Measurements from ENCODE around the gene IMPACT. TPM values are rescaled to one million over a fixed set of nuclear protein-coding genes. Genes with fewer than 3 reads are reported as not detected.
A peak's percentile ranks its signal among the peaks of the same experiment; 100 is the strongest.

Gene IMPACT
- total RNA-seq, 1 donor from 2014 or later = 60.6 TPM

- Mint-ChIP-seq H3K27ac (ENCODE audit: unreplicated experiment) (no peak overlapping the region), H3K27me3 (ENCODE audit: low read depth) (peaks cover 2% of the 10 kb centered on the region), H3K4me1 (ENCODE audit: low read depth) (peaks cover 8% of the 10 kb centered on the region), H3K36me3 (ENCODE audit: low read depth) (no peaks in the 10 kb centered on the region), H3K4me3 (ENCODE audit: unreplicated experiment) (no peak overlapping the region), H3K9me3 (ENCODE audit: low read depth) (peaks cover 5% of the 10 kb centered on the region)
- DNase-seq (ENCODE audit: low spot score) = no peak
- TF ChIP-seq, protein P1, sequence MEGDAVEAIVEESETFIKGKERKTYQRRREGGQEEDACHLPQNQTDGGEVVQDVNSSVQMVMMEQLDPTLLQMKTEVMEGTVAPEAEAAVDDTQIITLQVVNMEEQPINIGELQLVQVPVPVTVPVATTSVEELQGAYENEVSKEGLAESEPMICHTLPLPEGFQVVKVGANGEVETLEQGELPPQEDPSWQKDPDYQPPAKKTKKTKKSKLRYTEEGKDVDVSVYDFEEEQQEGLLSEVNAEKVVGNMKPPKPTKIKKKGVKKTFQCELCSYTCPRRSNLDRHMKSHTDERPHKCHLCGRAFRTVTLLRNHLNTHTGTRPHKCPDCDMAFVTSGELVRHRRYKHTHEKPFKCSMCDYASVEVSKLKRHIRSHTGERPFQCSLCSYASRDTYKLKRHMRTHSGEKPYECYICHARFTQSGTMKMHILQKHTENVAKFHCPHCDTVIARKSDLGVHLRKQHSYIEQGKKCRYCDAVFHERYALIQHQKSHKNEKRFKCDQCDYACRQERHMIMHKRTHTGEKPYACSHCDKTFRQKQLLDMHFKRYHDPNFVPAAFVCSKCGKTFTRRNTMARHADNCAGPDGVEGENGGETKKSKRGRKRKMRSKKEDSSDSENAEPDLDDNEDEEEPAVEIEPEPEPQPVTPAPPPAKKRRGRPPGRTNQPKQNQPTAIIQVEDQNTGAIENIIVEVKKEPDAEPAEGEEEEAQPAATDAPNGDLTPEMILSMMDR (IDR thresholded peaks at IDR 0.05) = no peak
Measured at GRCh38 chr18:24494586-24494985, 68.1 kb downstream of the IMPACT start.

DNA sequence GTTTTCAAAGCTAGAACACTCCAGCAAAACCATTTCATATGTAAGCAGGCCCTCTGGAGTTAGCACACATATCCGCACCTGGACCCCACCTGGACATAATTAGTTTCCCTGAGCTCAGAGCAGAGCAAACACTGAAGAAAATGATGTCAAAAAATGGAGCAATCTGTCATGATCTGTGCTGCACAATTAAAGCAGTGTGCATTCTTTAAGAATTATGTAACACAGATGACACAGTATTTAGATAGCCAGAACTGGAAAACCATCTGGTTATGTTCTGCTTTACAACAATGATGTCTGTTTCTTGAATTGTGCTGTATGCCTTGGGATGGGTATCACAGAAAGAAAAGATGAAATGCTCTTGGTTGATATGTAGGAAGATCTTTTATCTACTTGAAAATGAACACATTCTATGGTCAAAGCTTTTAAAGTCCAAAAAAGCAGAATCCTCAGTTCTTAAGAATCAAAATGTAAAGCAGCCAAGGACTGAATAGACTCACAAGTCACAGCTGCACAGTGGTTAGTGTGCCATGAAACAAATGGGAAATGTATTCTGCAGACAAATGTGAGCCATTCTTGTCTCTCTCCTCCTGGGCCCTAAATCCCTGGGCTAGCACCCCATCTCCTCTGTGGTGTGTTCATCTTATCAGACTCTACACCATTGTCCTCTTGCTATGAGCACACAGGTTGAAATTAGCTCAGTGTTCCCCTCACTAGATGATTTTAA, 70.7 kb downstream of the IMPACT start:
- no peak overlapping the region for H3K27ac Mint-ChIP-seq (ENCODE audit: unreplicated experiment)
- H3K36me3 Mint-ChIP-seq (ENCODE audit: low read depth) = peaks cover 3% of the 10 kb centered on the region
- peaks cover 13% of the 10 kb centered on the region for H3K4me1 Mint-ChIP-seq (ENCODE audit: low read depth)
- H3K4me3 Mint-ChIP-seq (ENCODE audit: unreplicated experiment) = no peak overlapping the region
- peaks cover 5% of the 10 kb centered on the region for H3K27me3 Mint-ChIP-seq (ENCODE audit: low read depth)
- peaks cover 8% of the 10 kb centered on the region for H3K9me3 Mint-ChIP-seq (ENCODE audit: low read depth)
- no peak for DNase-seq (ENCODE audit: low spot score)
- TF ChIP-seq, protein P1 (IDR thresholded peaks at IDR 0.05) = no peak

- no peak overlapping the region for H3K4me3 Mint-ChIP-seq (ENCODE audit: unreplicated experiment)
- peaks cover 3% of the 10 kb centered on the region for H3K9me3 Mint-ChIP-seq (ENCODE audit: low read depth)
- peaks cover 13% of the 10 kb centered on the region for H3K4me1 Mint-ChIP-seq (ENCODE audit: low read depth)
- TF ChIP-seq, protein P1 (IDR thresholded peaks at IDR 0.05) = no peak
- DNase-seq (ENCODE audit: low spot score) = no peak
- H3K27me3 Mint-ChIP-seq (ENCODE audit: low read depth) = peaks cover 5% of the 10 kb centered on the region
- peak overlapping the region; percentile 46 for H3K27ac Mint-ChIP-seq (ENCODE audit: unreplicated experiment)
- peaks cover 3% of the 10 kb centered on the region for H3K36me3 Mint-ChIP-seq (ENCODE audit: low read depth)
Measured at GRCh38 chr18:24499814-24500213, 73.3 kb downstream of the IMPACT start.

DNA sequence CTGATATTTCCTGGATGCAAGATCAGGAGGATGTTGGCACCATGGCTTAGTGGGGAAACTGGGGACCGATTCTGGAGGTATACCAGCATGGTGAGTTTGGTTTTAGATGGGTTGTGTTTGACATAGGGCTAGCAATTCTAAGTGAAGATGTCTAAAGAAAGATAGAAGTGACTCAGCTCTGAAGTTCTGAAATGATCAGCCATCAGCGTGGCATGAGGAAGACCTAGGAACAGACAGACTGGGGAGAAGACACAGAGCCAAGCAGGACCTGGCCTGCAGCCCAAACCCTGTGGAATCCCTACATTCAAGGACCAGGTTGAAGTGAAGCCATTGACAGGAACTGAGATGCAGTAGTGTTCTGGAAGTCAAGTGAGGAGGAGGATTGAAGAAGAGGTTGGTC, 73.7 kb downstream of the IMPACT start:
- Mint-ChIP-seq H3K9me3 (ENCODE audit: low read depth) (peaks cover 3% of the 10 kb centered on the region), H3K27ac (ENCODE audit: unreplicated experiment) (peak overlapping the region; percentile 46), H3K4me1 (ENCODE audit: low read depth) (peaks cover 13% of the 10 kb centered on the region), H3K36me3 (ENCODE audit: low read depth) (peaks cover 3% of the 10 kb centered on the region), H3K4me3 (ENCODE audit: unreplicated experiment) (no peak overlapping the region), H3K27me3 (ENCODE audit: low read depth) (peaks cover 5% of the 10 kb centered on the region)
- DNase-seq (ENCODE audit: low spot score) = no peak
- TF ChIP-seq, protein P1 (IDR thresholded peaks at IDR 0.05) = no peak

DNA sequence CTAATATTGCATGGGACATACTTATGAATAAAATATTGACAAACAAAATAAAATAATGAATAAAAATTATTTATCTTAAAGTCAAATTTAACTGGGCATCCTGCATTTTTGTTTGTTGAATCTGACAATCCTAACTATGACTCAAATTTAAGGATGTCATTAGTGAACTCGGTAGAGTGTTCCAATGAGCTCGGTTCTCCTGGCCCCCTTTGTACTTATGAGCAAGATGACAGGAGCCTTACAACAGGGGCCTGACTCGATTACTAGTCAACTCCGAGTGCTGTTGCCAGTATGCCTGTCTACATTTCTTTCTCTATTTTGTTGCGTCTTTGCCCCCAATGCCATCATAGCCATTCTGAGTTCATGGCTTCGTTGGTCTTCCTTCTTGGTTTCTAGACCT, 74.3 kb downstream of the IMPACT start:
- no peak for DNase-seq (ENCODE audit: low spot score)
- Mint-ChIP-seq H3K4me1 (ENCODE audit: low read depth) (peaks cover 13% of the 10 kb centered on the region), H3K27me3 (ENCODE audit: low read depth) (peaks cover 5% of the 10 kb centered on the region), H3K36me3 (ENCODE audit: low read depth) (peaks cover 3% of the 10 kb centered on the region), H3K27ac (ENCODE audit: unreplicated experiment) (no peak overlapping the region), H3K9me3 (ENCODE audit: low read depth) (peaks cover 3% of the 10 kb centered on the region), H3K4me3 (ENCODE audit: unreplicated experiment) (no peak overlapping the region)
- TF ChIP-seq, protein P1 (IDR thresholded peaks at IDR 0.05) = no peak
